GM06990 (cell line): ENCODE results near the gene SMDT1.
A peak's percentile ranks its signal among the peaks of the same experiment; 100 is the strongest.

Experiments used
- DNase-seq: peaks from one replicate; pipeline ENCODE4 v3.0.0-alpha.2; 2011; ENCODE audit not compliant: insufficient read length; ENCODE audit errors: extremely low read depth
- H3K27me3 ChIP-seq: replicated peaks from 2 replicates; pipeline ENCODE4 v1.6.0; 2011; ENCODE audit warnings: low read length; ENCODE audit not compliant: control insufficient read depth, insufficient read depth
- H3K36me3 ChIP-seq: 2 replicates; pipeline ENCODE4 v1.5.1; 2011; ENCODE audit warnings: low read length; ENCODE audit not compliant: control insufficient read depth, insufficient read depth
- H3K4me3 ChIP-seq: replicated peaks from 2 replicates; pipeline ENCODE4 v1.5.1; 2011; ENCODE audit warnings: low read depth, mild to moderate bottlenecking, control low read depth, low read length
- CTCF ChIP-seq: IDR thresholded peaks from 2 replicates; pipeline ENCODE4 v1.5.1; 2011; ENCODE audit warnings: low read length, control low read depth, mild to moderate bottlenecking, inconsistent platforms; ENCODE audit not compliant: insufficient read depth, poor library complexity, severe bottlenecking

The SMDT1 gene

GRCh38 chr22:42078469-42079318 lies 806 bp upstream of the SMDT1 start:
- Histone ChIP-seq H3K36me3 (peaks cover 2% of the 10 kb centered on the region), H3K27me3 (no peaks in the 10 kb centered on the region), H3K4me3 (peak overlapping the region; percentile 62)
- no peak for TF ChIP-seq CTCF
- no peak for DNase-seq

GRCh38 chr22:42080287-42080686 lies 787 bp downstream of the SMDT1 start:
- no peak for TF ChIP-seq CTCF
- H3K27me3 ChIP-seq, result no peaks in the 10 kb centered on the region
- DNase-seq, result no peak
- peaks cover 10% of the 10 kb centered on the region for H3K36me3 ChIP-seq
- peak overlapping the region; percentile 90 for H3K4me3 ChIP-seq

- H3K36me3 ChIP-seq, result peaks cover 12% of the 10 kb centered on the region
Observed at GRCh38 chr22:42083119-42083518, 3.6 kb downstream of the SMDT1 start.

GRCh38 chr22:42084874-42085273 lies 5.4 kb downstream of the SMDT1 start:
- no peaks in the 10 kb centered on the region for H3K27me3 ChIP-seq
- no peak for TF ChIP-seq CTCF
- peaks cover 13% of the 10 kb centered on the region for H3K36me3 ChIP-seq
- no peak overlapping the region for H3K4me3 ChIP-seq
- DNase-seq, result no peak

More at GRCh38 chr22:42083119-42083518, 3.6 kb downstream of the SMDT1 start:
- no peak for DNase-seq
- Histone ChIP-seq H3K4me3 (no peak overlapping the region), H3K27me3 (no peaks in the 10 kb centered on the region)
- TF ChIP-seq CTCF, result no peak

DNA sequence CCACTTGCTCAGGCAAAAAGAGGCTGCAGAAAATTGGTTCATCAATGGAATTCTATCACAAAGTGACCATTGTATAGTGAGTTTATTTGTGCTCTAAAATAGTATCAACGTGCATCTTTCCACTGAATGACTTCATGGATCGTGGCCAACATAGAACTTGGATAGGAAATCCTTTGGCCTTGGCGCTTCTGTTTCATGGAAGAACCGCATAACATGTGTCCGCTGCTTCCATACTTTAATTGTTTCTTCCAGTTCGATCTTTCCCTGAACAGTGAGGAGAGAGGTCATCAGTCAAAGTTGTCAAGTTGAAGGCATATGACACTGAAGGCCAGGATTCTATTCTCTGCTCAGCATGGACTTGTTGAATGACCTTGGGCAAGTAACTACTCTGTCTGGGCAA lies 6.6 kb downstream of the SMDT1 start:
- no peak for DNase-seq
- Histone ChIP-seq H3K27me3 (no peaks in the 10 kb centered on the region), H3K36me3 (peaks cover 13% of the 10 kb centered on the region), H3K4me3 (no peak overlapping the region)
- no peak for TF ChIP-seq CTCF
